ENCODE measurements around the gene MICALL1.

DNA sequence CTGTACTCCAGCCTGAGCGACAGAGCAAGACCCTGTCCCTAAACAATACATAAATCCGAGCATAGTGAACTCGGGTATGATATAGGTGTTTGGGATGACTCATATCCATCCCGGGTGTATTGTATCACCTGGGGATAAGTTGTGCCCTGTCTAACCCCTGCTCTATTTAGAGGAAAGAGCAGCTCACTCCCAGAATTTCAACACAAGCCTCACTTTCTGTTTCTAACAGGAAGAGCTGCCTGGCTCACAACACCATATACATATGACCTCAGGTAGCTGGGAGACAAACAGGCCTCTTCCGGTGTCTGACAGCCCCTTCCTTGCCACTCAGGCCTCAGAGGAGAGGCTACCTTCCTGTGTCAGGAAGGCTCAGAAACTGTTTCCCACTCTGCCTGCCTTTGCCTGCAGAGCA is 9.9 kb upstream of the MICALL1 start:
- TF ChIP-seq, protein P1, sequence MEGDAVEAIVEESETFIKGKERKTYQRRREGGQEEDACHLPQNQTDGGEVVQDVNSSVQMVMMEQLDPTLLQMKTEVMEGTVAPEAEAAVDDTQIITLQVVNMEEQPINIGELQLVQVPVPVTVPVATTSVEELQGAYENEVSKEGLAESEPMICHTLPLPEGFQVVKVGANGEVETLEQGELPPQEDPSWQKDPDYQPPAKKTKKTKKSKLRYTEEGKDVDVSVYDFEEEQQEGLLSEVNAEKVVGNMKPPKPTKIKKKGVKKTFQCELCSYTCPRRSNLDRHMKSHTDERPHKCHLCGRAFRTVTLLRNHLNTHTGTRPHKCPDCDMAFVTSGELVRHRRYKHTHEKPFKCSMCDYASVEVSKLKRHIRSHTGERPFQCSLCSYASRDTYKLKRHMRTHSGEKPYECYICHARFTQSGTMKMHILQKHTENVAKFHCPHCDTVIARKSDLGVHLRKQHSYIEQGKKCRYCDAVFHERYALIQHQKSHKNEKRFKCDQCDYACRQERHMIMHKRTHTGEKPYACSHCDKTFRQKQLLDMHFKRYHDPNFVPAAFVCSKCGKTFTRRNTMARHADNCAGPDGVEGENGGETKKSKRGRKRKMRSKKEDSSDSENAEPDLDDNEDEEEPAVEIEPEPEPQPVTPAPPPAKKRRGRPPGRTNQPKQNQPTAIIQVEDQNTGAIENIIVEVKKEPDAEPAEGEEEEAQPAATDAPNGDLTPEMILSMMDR (IDR thresholded peaks at IDR 0.05): no peak
- no peak for TF ChIP-seq EZH2 (IDR thresholded peaks at IDR 0.05)
- TF ChIP-seq EZH2phosphoT487 (IDR thresholded peaks at IDR 0.05): no peak
